HG03571 (cell line): Measurements from ENCODE around the gene TERC.
"Not testable (repeated sequence)": the region's sequence is repeated elsewhere in the genome, so short reads cannot be mapped to it uniquely, and the experiment has no call there.

ENCODE experiments used
- ATAC-seq: cut with Tn5 transposase; IDR thresholded peaks from one replicate; pipeline ENCODE4 v1.9.1; 2021; ENCODE audit not compliant: unreplicated experiment

TERC gene

GRCh38 chr3:169772305-169772896 is 7.5 kb upstream of the TERC start:
- ATAC-seq = peak; percentile 17

GRCh38 chr3:169771497-169772304 is 6.8 kb upstream of the TERC start:
- ATAC-seq = no peak

DNA sequence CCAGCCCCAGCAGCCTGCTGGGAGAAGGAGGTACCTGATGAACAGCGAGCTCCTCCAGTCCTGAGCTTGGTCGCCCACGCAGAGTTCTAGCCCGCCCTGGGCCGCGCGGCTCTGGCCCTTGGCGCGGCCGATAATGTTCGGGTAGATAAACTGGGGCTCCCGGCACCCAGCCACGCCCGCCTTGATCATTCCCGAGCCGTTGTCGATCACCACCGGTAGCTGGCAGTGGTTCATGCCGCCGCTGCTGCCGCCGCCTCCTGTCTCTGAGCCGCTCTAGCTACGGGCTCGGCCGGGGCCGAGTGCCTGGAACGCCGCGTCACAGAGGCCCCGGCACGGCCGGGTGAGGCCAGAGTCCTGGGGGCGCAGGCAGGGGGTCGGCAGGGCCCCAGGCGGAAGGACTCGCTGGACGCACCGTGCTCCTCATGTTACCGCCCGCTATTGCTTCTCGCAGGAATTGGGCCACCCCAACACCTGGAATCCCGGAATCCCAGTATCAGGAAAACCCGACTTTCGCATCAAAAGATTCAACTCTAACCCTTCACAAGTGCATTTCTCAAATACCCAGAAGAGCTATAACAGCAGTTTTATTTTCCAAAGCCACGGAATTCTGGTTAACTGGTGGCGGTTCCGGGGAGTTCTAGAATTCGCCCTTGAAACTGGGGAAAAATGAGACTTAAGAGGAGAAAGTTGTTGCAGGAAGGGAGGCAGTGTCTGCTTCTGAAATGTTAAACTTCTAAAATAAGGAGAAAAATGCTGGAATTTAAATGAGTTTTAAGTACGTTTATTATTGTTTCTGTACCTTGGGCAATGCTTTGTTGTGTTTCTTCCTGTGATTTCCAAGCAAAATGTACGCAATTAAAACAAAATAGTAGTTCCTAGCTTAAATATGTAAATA is 4.7 kb upstream of the TERC start, which contains the start of gene ACTRT3:
Gene ACTRT3, minus strand, starts transcription at position 275 of the 895 bp plus-strand sequence. Its CDS starts 41 bp downstream, at position 234.
- peak; percentile 23 for ATAC-seq

GRCh38 chr3:169764312-169764881 is 463 bp downstream of the TERC start:
- ATAC-seq = peak; percentile 36

GRCh38 chr3:169760479-169760878 is 4.4 kb downstream of the TERC start:
- no peak for ATAC-seq

DNA sequence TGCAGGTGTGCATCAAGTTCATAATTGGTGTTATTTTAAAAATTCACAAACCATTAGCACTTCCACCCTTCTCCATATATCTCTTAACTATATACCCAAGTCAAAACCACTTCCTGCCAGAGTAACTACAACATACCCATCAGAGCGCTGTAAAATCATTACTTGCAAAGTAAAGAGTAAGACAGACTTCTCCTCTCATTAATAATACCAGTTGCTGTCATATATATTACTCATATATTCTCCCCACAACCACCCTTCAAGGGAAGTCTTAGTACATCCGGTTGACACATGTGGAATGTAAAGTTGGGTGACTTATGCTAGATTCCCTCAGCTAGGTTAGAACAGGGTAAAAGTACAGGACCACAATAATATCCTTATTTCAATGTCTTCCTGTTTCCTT is 5.6 kb downstream of the TERC start:
- ATAC-seq = peak; percentile 63

DNA sequence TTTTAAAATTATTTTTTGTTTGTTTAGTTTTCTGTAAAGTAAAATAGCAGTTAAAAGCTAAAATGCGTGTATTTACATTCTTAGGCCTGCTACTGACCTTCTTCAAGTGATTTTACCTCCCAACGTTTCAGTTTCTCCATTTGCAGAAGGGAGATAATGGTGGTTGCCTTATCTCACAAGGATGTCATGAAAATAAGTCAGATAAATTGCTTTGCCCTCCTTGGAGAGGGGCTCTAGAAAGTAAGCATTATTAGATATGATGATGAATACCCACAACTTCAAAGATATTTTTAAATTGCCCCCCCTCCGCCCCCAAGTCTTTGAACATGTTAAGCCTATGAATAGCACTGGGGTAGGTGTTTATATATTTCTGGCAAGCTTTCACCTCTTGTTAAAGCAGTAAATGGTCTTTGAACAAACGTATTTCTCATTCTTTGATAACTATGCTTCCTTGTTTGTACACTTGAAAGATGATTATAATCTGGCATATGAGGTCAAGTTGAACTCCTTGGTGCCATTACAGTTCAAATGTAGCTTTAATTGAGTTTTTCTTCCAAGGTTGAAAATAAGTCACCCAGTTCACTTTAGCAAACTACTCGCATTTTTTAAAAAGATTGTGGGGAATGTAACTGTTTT is 6.4 kb downstream of the TERC start:
- ATAC-seq = no peak

- ATAC-seq = no peak
These were observed 9.4 kb downstream of the TERC start for GRCh38 chr3:169755488-169755887.

DNA sequence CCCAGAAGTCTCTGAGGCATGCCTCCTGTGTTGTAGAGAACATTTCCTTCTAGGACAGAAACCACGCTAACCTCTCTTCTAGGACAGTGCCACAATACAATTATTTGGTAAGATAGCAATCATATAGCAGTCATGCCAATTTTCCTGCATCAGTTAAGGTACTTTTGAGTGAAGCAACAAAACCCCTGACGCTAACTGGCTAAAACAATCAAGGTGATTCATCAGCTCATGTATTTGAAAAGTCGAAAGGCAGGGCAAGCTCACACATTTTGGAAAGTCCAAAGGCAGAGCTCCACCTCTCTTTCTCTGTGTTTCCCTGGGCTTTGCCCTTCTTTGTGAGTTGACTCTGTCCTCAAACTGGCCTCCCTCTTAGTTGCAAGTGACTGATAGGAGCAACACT is 10.1 kb downstream of the TERC start:
- no peak for ATAC-seq

DNA sequence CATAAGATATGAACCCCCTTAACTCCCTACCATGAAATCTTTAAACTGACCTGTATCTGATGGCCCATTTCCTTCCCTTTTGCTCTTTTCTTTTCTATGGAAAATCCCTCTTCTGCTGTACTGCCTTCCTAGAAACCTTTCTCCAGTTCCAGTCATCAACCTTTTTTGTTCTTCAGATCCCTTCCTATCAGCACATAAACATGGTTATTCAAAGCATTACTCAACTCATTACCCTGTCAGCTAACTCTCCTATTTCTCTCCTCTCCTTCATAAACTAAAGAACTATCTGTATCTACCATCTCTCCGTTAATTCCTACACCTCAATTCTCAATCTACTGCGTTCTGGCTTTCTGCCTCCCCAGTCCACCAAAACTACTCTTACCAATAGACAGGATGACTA is 13.0 kb downstream of the TERC start:
- no peak for ATAC-seq

DNA sequence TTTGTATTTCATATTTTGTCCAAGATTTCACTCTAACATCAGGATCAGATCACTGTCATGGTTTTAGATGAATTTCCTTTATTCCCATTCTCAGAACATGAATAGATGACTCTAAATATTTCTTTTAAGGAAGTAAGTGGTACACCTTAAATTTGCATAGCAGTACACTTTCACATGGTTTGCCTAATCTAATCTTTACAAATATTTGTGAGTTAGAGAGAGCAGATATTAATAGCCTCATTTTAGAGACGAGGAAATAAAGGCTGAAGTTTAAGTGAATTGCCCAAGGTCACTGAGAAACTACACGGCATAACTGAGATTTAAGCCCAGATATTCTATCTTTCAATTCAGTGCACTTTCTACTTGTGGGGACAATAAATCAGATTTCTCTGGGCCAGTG is 14.2 kb downstream of the TERC start:
- no peak for ATAC-seq

GRCh38 chr3:169748670-169749069 is 16.2 kb downstream of the TERC start:
- no peak for ATAC-seq

DNA sequence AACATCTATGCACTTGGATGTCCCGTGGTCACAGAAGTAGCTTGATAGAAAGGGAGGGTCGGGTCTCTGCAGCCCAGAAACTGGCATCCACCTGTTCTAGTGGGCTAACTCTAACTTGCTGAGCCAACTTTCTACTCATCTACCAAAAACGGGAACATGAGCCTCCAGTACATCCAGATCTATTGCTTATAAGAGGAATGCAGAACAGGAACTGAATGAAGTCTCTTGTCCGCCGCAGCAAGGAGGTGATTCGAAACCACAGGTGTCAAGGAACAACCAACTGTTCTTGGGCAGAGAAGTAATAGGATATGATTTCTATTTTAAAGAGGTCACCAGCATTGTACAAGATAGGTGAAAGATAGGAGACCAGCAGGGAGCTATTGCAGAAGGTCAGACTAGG is 17.9 kb downstream of the TERC start:
- ATAC-seq = no peak

DNA sequence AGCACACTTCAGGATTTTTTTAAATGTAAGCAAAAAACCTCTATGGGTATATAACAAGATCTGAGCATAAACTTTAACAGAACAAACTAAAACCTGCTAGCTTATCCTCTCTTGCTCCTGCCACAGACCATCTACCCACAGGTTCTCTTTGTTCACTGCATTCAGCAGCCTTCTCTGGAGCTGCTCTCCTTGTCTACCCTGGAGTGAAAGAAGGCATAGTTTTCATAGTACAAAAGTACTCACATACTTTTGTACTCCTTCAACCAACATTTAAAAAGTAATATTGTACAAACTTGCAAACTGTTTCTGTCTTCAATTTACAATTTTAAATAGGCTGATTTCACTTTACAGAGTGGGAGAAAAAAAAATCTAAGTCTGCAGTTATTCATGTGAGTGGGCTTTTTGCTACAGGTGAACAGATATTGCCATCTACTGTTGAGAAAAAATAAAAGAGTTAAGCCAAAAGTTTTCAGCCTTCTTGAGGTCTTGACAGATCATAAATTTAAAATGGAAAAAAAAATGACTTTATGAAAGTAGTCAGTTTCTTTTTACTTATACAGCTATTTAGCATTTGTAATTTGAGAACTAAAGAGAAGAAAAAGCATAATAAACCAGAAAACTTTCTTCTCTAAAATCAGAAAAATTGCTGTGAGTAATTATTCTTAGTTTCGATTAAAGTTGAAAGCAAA is 20.4 kb downstream of the TERC start:
- ATAC-seq = no peak

DNA sequence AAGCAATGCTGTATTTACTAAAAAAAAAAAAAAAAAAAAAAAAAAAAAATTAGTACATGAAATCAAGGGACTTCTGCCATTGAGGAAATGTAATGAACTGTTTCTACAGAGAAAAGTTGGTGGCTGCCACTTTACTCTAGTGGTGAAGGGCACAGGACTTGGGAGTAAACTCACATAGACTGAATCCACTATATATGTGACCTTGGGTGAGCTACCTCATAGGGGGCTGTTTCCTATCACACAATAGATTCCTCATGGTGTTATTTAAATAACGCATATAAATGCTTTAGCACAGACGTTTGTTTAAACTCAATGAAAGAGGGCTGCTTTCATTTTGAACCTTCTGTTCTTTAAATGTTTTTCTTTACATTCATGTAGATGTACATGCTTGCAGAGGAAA is 25.8 kb downstream of the TERC start:
- no peak for ATAC-seq

DNA sequence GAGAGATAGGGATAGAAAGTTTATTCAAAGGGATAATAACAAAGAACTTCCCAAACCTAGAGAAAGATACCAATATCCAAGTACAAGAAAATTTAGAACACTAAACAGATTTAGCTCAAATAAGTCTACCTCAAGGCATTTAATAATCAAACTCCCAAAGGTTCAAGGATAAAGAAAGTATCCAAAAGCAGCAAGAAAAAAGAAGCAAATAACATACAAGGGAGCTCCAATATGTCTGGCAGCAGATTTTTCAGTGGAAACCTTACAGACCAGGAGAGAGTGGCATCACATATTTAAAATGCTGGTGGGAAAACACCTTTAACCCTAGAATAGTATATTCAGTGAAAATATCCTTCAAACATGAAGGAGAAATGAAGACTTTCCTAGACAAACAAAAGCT is 33.0 kb downstream of the TERC start:
- ATAC-seq = not testable (repeated sequence)

DNA sequence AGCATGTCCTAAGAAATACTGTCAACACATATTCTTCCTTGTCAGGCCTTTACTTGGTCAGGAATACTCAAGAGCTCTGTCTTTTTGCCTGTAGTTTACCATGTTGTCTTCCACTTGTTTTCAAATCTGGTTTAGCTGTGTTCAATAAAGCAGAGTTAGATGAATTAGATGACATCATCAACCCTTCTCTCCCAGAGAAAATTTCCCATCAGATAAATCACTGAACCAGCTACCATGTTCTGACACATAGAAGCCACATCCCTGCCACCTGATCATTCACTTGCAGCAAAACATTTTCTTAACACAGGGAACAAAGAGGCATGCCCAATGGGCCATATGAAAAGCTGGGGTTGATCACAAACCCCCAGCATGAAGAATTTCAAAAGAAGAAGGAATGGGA is 42.1 kb downstream of the TERC start:
- ATAC-seq = no peak

- ATAC-seq = not testable (repeated sequence)
These were observed 46.4 kb downstream of the TERC start for GRCh38 chr3:169718415-169718814.
